ENCODE measurements around the gene CAMK2B. TPM values are rescaled to one million over a fixed set of nuclear protein-coding genes. Genes with fewer than 3 reads are reported as not detected.

Gene CAMK2B
- total RNA-seq, 1 donor from 2014 or later, result under 0.01 TPM

- peak in 1 of 2 donors; percentile 26 for DNase-seq (ENCODE audit: low read depth in 2 of 2)
Observed at GRCh38 chr7:44275957-44276570, 49.3 kb downstream of the CAMK2B start.

GRCh38 chr7:44275146-44275545, 50.2 kb downstream of the CAMK2B start:
- DNase-seq (ENCODE audit: low read depth in 2 of 2), result no peak

- DNase-seq (ENCODE audit: low read depth in 2 of 2), result no peak
Observed at GRCh38 chr7:44274623-44274975, 50.8 kb downstream of the CAMK2B start.

GRCh38 chr7:44273681-44274622, 51.4 kb downstream of the CAMK2B start:
- DNase-seq (ENCODE audit: low read depth in 2 of 2), result no peak

- no peak for DNase-seq (ENCODE audit: low read depth in 2 of 2)
Observed at GRCh38 chr7:44272981-44273380, 52.4 kb downstream of the CAMK2B start.

- DNase-seq (ENCODE audit: low read depth in 2 of 2), result no peak
Observed at GRCh38 chr7:44272456-44272855, 52.9 kb downstream of the CAMK2B start.

- DNase-seq (ENCODE audit: low read depth in 2 of 2), result no peak
Observed at GRCh38 chr7:44269943-44270493, 55.4 kb downstream of the CAMK2B start.

- DNase-seq (ENCODE audit: low read depth in 2 of 2), result no peak
Observed at GRCh38 chr7:44269417-44269816, 56.0 kb downstream of the CAMK2B start.

GRCh38 chr7:44268671-44269070, 56.7 kb downstream of the CAMK2B start:
- DNase-seq (ENCODE audit: low read depth in 2 of 2), result no peak

- DNase-seq (ENCODE audit: low read depth in 2 of 2), result no peak
Observed at GRCh38 chr7:44267719-44268421, 57.5 kb downstream of the CAMK2B start.

- no peak for DNase-seq (ENCODE audit: low read depth in 2 of 2)
Observed at GRCh38 chr7:44267178-44267577, 58.2 kb downstream of the CAMK2B start.

- no peak for DNase-seq (ENCODE audit: low read depth in 2 of 2)
Observed at GRCh38 chr7:44266526-44266925, 58.9 kb downstream of the CAMK2B start.

- no peak for DNase-seq (ENCODE audit: low read depth in 2 of 2)
Observed at GRCh38 chr7:44265728-44266127, 59.7 kb downstream of the CAMK2B start.

GRCh38 chr7:44264221-44264931, 61.0 kb downstream of the CAMK2B start:
- peak in 1 of 2 donors; percentile 60 for DNase-seq (ENCODE audit: low read depth in 2 of 2)

- DNase-seq (ENCODE audit: low read depth in 2 of 2), result no peak
Observed at GRCh38 chr7:44263326-44264082, 61.9 kb downstream of the CAMK2B start.

- DNase-seq (ENCODE audit: low read depth in 2 of 2), result no peak
Observed at GRCh38 chr7:44262031-44262430, 63.4 kb downstream of the CAMK2B start.

GRCh38 chr7:44261240-44261639, 64.2 kb downstream of the CAMK2B start:
- DNase-seq (ENCODE audit: low read depth in 2 of 2), result no peak

GRCh38 chr7:44259547-44260457, 65.6 kb downstream of the CAMK2B start:
- peak; percentile 89 to 90 for DNase-seq (ENCODE audit: low read depth in 2 of 2)

- DNase-seq (ENCODE audit: low read depth in 2 of 2), result no peak
Observed at GRCh38 chr7:44258865-44259546, 66.4 kb downstream of the CAMK2B start.
